Endodermal cell (in vitro differentiated cells): Measurements from ENCODE around the gene DPEP3. TPM values are rescaled to one million over a fixed set of nuclear protein-coding genes. Genes with fewer than 3 reads are reported as not detected.
A peak's percentile ranks its signal among the peaks of the same experiment; 100 is the strongest.

Experiments used
- DNase-seq: peaks from one replicate; pipeline ENCODE4 v3.0.0-alpha.2; 2017
- H3K27ac ChIP-seq: 2 replicates; pipeline ENCODE4 v1.5.1; 2013; ENCODE audit warnings: mild to moderate bottlenecking, low read depth, low read length, moderate library complexity
- H3K27me3 ChIP-seq: 2 replicates; pipeline ENCODE4 v1.6.1; 2013; ENCODE audit warnings: mild to moderate bottlenecking, low read length, moderate library complexity; ENCODE audit not compliant: insufficient read depth, control insufficient read depth, poor library complexity, severe bottlenecking
- H3K36me3 ChIP-seq: 2 replicates; pipeline ENCODE4 v1.7.0; 2013; ENCODE audit warnings: mild to moderate bottlenecking, low read length, moderate library complexity; ENCODE audit not compliant: control insufficient read depth, insufficient read depth
- H3K4me1 ChIP-seq: one replicate; pipeline ENCODE4 v1.7.0; 2013; ENCODE audit warnings: low read length; ENCODE audit not compliant: control insufficient read depth, insufficient read depth
- H3K4me3 ChIP-seq: 2 replicates; pipeline ENCODE4 v1.5.1; 2013; ENCODE audit warnings: mild to moderate bottlenecking, low read length, moderate library complexity
- H3K9ac ChIP-seq: 2 replicates; pipeline ENCODE4 v1.6.1; 2013; ENCODE audit warnings: mild to moderate bottlenecking, low read length, moderate library complexity; ENCODE audit not compliant: poor library complexity, severe bottlenecking; ENCODE audit errors: extremely low read depth
- H3K9me3 ChIP-seq: 2 replicates; pipeline ENCODE4 v1.6.1; 2013; ENCODE audit warnings: mild to moderate bottlenecking, low read length, moderate library complexity; ENCODE audit not compliant: control insufficient read depth
- H3K27ac Mint-ChIP-seq: 2 replicates; pipeline ENCODE4 v1.8.0; 2020; ENCODE audit warnings: mixed read lengths
- H3K27me3 Mint-ChIP-seq: 2 replicates; pipeline ENCODE4 v1.8.0; 2021; ENCODE audit warnings: mild to moderate bottlenecking, mixed read lengths; ENCODE audit not compliant: insufficient read depth
- H3K36me3 Mint-ChIP-seq: 2 replicates; pipeline ENCODE4 v1.8.0; 2020; ENCODE audit warnings: low read depth, mixed read lengths
- H3K4me1 Mint-ChIP-seq: 2 replicates; pipeline ENCODE4 v1.8.0; 2020; ENCODE audit warnings: mixed read lengths
- H3K4me3 Mint-ChIP-seq: 2 replicates; pipeline ENCODE4 v1.8.0; 2020; ENCODE audit warnings: mild to moderate bottlenecking, moderate library complexity, mixed read lengths
- H3K9me3 Mint-ChIP-seq: 2 replicates; pipeline ENCODE4 v1.8.0; 2020; ENCODE audit warnings: mild to moderate bottlenecking, mixed read lengths
- WGBS, 2 experiments: methylation state at CpG; one replicate each; pipeline versions ENCODE4 v1.1.5 to v1.1.7; 2013; ENCODE audit warnings: missing lambda C conversion rate in 2 of 2, mixed read lengths in 1 of 2; ENCODE audit not compliant: insufficient coverage in 1 of 2, insufficient read length in 1 of 2; 5-methylcytosine and 5-hydroxymethylcytosine counted together
- total RNA-seq, 2 donors: library from RNA; stranded (reverse); fragmentation: NEBNext Ultra II Directional in 1 of 2; extraction: Animal tissue kit (Norgen Biotek cat#: 25700) in 1 of 2; gene quantifications; 2 replicates in 1 of 2; 3 replicates in 1 of 2; pipeline ENCODE4 v1.2.1, GENCODE V29; 2021
- TF ChIP-seq, protein P1 (sequence below): fragments of 200-600 bp; sonication (generic); conservative IDR thresholded peaks from 2 replicates; pipeline ENCODE4 v1.5.0; 2021; ENCODE audit warnings: antibody characterized with exemption, mild to moderate bottlenecking

The DPEP3 gene
- total RNA-seq, 2 donors from 2014 or later, result 2.9 to 3.5 TPM

DNA sequence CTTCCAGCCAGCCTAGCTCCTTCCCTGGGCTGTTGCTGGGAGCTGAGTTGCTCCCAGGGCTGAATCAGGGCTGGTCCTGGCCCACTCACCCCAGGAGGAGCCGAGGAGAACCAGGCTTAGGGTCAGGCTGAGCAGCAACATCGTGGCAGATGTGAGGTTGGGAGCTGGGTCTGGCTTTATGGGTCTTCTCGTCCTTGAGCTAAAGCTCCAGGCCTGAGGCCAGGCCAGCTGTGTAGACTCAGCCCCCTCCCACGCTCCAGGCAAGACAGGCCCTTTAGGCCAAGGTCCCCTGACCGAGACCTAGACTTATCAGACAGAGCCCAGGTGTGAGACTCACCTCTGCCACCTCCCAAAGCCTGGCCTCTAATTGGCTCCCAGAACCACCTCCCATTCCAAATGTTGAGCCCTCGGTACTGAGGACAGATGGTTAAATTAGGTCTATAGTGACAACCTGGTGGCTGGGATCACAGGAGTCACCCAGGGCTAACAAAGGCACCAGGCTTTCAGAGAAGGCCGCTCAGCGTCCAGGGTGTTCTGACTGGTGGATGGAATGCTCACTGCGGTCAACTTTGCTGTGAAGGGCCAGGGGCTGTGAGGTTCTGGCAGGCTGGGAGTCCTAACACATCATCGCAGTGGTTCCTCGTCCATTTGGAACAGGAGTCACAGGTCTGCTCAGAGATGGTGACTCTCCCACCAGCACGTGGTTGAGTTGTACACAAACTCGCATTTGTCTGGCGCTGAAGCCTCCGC lies 48.4 kb downstream of the DPEP3 start, which contains the start of gene CTRL:
TSS of gene CTRL (minus strand) at position 151 of the 750 bp plus-strand sequence. CDS start at position 141, 10 bp downstream.
- no peaks in the 10 kb centered on the region for H3K27me3 Mint-ChIP-seq
- Histone ChIP-seq H3K4me1 (no peaks in the 10 kb centered on the region), H3K4me3 (no peak within 1 kb of the TSS), H3K9ac (no peak within 1 kb of the TSS), H3K9me3 (no peaks in the 10 kb centered on the region), H3K36me3 (peaks cover 15% of the 10 kb centered on the region), H3K27me3 (no peaks in the 10 kb centered on the region), H3K27ac (no peak within 1 kb of the TSS)
- TF ChIP-seq, protein P1, sequence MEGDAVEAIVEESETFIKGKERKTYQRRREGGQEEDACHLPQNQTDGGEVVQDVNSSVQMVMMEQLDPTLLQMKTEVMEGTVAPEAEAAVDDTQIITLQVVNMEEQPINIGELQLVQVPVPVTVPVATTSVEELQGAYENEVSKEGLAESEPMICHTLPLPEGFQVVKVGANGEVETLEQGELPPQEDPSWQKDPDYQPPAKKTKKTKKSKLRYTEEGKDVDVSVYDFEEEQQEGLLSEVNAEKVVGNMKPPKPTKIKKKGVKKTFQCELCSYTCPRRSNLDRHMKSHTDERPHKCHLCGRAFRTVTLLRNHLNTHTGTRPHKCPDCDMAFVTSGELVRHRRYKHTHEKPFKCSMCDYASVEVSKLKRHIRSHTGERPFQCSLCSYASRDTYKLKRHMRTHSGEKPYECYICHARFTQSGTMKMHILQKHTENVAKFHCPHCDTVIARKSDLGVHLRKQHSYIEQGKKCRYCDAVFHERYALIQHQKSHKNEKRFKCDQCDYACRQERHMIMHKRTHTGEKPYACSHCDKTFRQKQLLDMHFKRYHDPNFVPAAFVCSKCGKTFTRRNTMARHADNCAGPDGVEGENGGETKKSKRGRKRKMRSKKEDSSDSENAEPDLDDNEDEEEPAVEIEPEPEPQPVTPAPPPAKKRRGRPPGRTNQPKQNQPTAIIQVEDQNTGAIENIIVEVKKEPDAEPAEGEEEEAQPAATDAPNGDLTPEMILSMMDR, result peak; percentile 68
- H3K9me3 Mint-ChIP-seq, result no peaks in the 10 kb centered on the region
- H3K4me1 Mint-ChIP-seq, result peaks cover 20% of the 10 kb centered on the region
- no peak within 1 kb of the TSS for H3K4me3 Mint-ChIP-seq
- WGBS, 2 experiments, result 94 to 95% methylated on average over 13 to 15 of the region's 15 CpGs
- H3K36me3 Mint-ChIP-seq, result peaks cover 18% of the 10 kb centered on the region
- DNase-seq, result peak; percentile 81
- peak within 1 kb of the TSS; percentile 55 for H3K27ac Mint-ChIP-seq

- no peaks in the 10 kb centered on the region for H3K27me3 ChIP-seq
- no peak overlapping the region for H3K27ac ChIP-seq
- H3K9me3 ChIP-seq, result no peaks in the 10 kb centered on the region
- Mint-ChIP-seq H3K4me1 (peaks cover 19% of the 10 kb centered on the region), H3K36me3 (peaks cover 18% of the 10 kb centered on the region), H3K27me3 (no peaks in the 10 kb centered on the region), H3K27ac (no peak overlapping the region), H3K9me3 (no peaks in the 10 kb centered on the region), H3K4me3 (no peak overlapping the region)
- TF ChIP-seq, protein P1, result no peak
- no peak overlapping the region for H3K4me3 ChIP-seq
- no peak overlapping the region for H3K9ac ChIP-seq
- H3K4me1 ChIP-seq, result no peaks in the 10 kb centered on the region
- peaks cover 15% of the 10 kb centered on the region for H3K36me3 ChIP-seq
- DNase-seq, result no peak
- WGBS, 2 experiments, result 93 to 96% methylated on average over 9 to 17 of the region's 17 CpGs
These were observed 49.6 kb downstream of the DPEP3 start for GRCh38 chr16:67930678-67931211.

GRCh38 chr16:67930191-67930590 lies 50.1 kb downstream of the DPEP3 start:
- Mint-ChIP-seq H3K36me3 (peaks cover 18% of the 10 kb centered on the region), H3K9me3 (no peaks in the 10 kb centered on the region), H3K27ac (no peak overlapping the region), H3K4me1 (peaks cover 20% of the 10 kb centered on the region), H3K4me3 (no peak overlapping the region), H3K27me3 (no peaks in the 10 kb centered on the region)
- Histone ChIP-seq H3K9ac (no peak overlapping the region), H3K4me1 (no peaks in the 10 kb centered on the region), H3K36me3 (peaks cover 15% of the 10 kb centered on the region), H3K9me3 (no peaks in the 10 kb centered on the region), H3K4me3 (no peak overlapping the region), H3K27ac (no peak overlapping the region), H3K27me3 (no peaks in the 10 kb centered on the region)
- DNase-seq, result no peak
- 96 to 99% methylated on average over 14 of the region's 14 CpGs for WGBS, 2 experiments
- TF ChIP-seq, protein P1, result no peak
